ENCODE data around the gene NPAS4. TPM values are rescaled to one million over a fixed set of nuclear protein-coding genes. Genes with fewer than 3 reads are reported as not detected.
"Not testable (repeated sequence)": the region's sequence is repeated elsewhere in the genome, so short reads cannot be mapped to it uniquely, and the experiment has no call there.

Gene NPAS4
- total RNA-seq, 1 experiment from 2014 or later: not detected

DNA sequence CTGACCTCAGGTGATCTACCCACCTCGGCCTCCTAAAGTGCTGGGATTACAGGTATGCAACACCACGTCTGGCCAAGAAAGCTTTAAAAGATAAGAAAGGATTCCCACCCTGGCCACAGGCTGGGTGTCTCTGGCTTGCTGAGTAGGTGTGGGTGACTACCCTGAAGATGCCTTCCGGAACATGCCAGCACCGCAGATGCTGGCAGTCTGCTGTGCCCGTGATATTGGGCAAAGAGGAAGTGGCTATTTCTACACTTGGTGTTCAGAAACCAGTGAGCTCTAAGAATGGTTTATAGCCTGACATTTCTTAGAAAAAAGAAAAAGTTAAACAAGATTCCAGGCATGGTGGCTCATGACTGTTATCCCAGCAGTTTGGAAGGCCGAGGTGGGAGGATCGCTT, 11.8 kb downstream of the NPAS4 start:
- DNase-seq (ENCODE audit: unreplicated experiment): no peak
- intact Hi-C loops (cut with micrococcal nuclease): loop anchor here (5.0 kb wide), 1 partner anchor 245 kb away; the partner anchor contains the start of gene RBM4B
- Mint-ChIP-seq H3K4me1 (ENCODE audit: insufficient read depth, unreplicated experiment) (peaks cover under 1% of the 10 kb centered on the region), H3K27ac (ENCODE audit: low read depth, unreplicated experiment) (no peak overlapping the region), H3K36me3 (ENCODE audit: insufficient read depth, unreplicated experiment) (peaks cover 44% of the 10 kb centered on the region), H3K9me3 (ENCODE audit: unreplicated experiment) (no peaks in the 10 kb centered on the region), H3K4me3 (ENCODE audit: unreplicated experiment) (no peak overlapping the region), H3K27me3 (ENCODE audit: insufficient read depth, unreplicated experiment) (no peaks in the 10 kb centered on the region)
- POLR2A ChIA-PET: no interaction called here
- CTCF ChIA-PET: interaction anchor here (0.7 to 1.0 kb wide), 2 partner anchors 25 to 32 kb away, joined by 3 to 4 read pairs; no protein-coding TSS in a partner anchor
- TF ChIP-seq, protein P1, sequence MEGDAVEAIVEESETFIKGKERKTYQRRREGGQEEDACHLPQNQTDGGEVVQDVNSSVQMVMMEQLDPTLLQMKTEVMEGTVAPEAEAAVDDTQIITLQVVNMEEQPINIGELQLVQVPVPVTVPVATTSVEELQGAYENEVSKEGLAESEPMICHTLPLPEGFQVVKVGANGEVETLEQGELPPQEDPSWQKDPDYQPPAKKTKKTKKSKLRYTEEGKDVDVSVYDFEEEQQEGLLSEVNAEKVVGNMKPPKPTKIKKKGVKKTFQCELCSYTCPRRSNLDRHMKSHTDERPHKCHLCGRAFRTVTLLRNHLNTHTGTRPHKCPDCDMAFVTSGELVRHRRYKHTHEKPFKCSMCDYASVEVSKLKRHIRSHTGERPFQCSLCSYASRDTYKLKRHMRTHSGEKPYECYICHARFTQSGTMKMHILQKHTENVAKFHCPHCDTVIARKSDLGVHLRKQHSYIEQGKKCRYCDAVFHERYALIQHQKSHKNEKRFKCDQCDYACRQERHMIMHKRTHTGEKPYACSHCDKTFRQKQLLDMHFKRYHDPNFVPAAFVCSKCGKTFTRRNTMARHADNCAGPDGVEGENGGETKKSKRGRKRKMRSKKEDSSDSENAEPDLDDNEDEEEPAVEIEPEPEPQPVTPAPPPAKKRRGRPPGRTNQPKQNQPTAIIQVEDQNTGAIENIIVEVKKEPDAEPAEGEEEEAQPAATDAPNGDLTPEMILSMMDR (IDR thresholded peaks at IDR 0.05; ENCODE audit: unreplicated experiment): no peak
- no TSS peak for BruUV-seq (replicated peaks)

DNA sequence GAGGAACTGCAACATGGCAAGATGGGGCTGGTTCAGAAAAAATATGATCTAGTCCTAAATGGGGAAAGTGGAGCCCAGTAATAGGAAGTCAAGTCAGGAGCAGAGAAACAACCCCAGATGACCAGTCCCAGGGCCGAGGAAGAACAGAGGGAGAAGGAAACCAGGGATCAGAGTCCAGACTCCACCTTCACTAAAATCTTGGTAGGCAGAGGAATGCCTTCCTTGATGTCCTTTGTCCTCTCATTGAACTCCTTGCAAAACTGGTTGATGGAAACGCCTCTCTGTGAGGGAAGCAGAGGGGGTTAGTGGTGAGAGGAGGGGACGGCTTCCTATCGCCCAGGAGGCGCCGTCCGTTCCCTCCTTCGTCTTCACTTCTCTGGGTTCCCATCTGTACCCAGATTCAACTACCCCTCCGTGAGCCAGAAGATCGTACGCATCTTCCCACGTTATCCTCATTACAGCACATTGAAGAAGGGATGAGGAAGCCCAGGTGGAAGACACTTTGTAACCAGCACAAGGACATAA, 17.2 kb downstream of the NPAS4 start:
- peak overlapping the region; percentile 84 for H3K4me3 Mint-ChIP-seq (ENCODE audit: unreplicated experiment)
- POLR2A ChIA-PET: interaction anchor here (0.8 to 2.1 kb wide), 14 partner anchors 14 to 240 kb away, joined by 3 to 25 read pairs (median 5); partner anchors contain the start of genes DPP3, PELI3, RBM14 and RBM4
- H3K9me3 Mint-ChIP-seq (ENCODE audit: unreplicated experiment): no peaks in the 10 kb centered on the region
- H3K27me3 Mint-ChIP-seq (ENCODE audit: insufficient read depth, unreplicated experiment): no peaks in the 10 kb centered on the region
- TF ChIP-seq, protein P1 (IDR thresholded peaks at IDR 0.05; ENCODE audit: unreplicated experiment): no peak
- intact Hi-C loops (cut with micrococcal nuclease): loop anchor here (2.0 kb wide), 1 partner anchor 125 kb away; no protein-coding TSS in a partner anchor
- DNase-seq (ENCODE audit: unreplicated experiment): no peak
- peaks cover 10% of the 10 kb centered on the region for H3K4me1 Mint-ChIP-seq (ENCODE audit: insufficient read depth, unreplicated experiment)
- no TSS peak for BruUV-seq (replicated peaks)
- CTCF ChIA-PET: interaction anchor here (0.6 to 1.7 kb wide), 9 partner anchors 10 to 568 kb away, joined by 3 to 12 read pairs (median 5); partner anchors contain the start of gene RBM4B
- peak overlapping the region; percentile 97 for H3K27ac Mint-ChIP-seq (ENCODE audit: low read depth, unreplicated experiment)
- peaks cover 34% of the 10 kb centered on the region for H3K36me3 Mint-ChIP-seq (ENCODE audit: insufficient read depth, unreplicated experiment)

DNA sequence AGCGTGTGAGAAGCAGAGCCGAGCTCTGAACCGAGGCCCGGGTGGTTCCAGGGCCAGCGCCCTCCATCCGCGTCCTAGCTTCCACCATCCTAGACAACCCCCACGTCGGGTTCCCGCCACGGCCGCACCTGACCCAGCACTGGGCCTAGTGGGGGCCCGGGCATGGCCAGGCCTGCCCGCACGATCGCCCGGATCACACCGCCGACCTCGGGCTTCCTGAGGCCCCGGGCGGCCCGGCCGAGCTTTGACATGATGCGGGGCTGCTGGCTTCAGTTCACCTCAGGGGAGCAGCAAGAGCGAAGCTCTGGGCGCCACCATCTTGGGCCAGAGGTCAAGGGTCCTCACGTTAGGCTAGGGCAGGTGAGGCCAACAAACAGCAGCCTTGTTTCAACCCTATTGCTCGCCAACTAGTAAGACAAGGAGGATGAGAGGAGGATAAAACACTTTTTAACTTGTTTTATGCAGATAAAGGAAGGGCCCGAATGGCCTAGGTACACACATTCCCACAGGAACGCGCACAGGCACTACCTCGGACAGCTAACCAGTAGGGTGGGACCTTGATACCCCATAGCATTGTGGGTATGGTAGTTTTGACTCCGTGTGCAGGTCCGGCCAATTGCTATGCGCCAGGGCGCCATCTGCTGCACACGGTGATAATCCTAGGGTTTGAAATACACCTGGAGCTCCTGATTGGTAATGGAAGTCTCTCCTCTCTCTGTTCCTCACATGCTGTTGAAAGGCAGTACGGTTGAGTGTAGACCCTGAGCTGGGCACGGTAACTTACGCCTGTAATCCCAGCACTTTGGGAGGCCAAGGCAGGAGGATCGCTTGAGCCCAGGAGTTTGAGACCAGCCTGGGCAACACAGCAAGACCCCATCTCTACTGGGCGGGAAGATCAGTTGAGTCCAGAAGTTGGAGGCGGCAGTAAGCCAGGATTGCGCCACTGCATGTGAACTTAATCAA, 17.9 kb downstream of the NPAS4 start, which contains the start of gene MRPL11:
Gene MRPL11, minus strand, starts transcription at position 345 of the 963 bp plus-strand sequence. Its CDS starts 94 bp downstream, at position 251.
- Mint-ChIP-seq H3K27ac (ENCODE audit: low read depth, unreplicated experiment) (peak within 1 kb of the TSS; percentile 97), H3K9me3 (ENCODE audit: unreplicated experiment) (no peaks in the 10 kb centered on the region), H3K36me3 (ENCODE audit: insufficient read depth, unreplicated experiment) (peaks cover 27% of the 10 kb centered on the region), H3K4me1 (ENCODE audit: insufficient read depth, unreplicated experiment) (peaks cover 18% of the 10 kb centered on the region), H3K27me3 (ENCODE audit: insufficient read depth, unreplicated experiment) (no peaks in the 10 kb centered on the region), H3K4me3 (ENCODE audit: unreplicated experiment) (peak within 1 kb of the TSS; percentile 84)
- intact Hi-C loops (cut with micrococcal nuclease): loop anchor here (1.0 to 2.0 kb wide), 2 partner anchors 42 to 126 kb away; partner anchors contain the start of gene DPP3
- BruUV-seq (replicated peaks): no TSS peak
- TF ChIP-seq, protein P1 (IDR thresholded peaks at IDR 0.05; ENCODE audit: unreplicated experiment): peak; percentile 62
- peak; percentile 95 for DNase-seq (ENCODE audit: unreplicated experiment)
- POLR2A ChIA-PET: interaction anchor here (0.5 to 2.1 kb wide), 20 partner anchors 15 to 850 kb away, joined by 3 to 25 read pairs (median 4); partner anchors contain the start of genes BBS1, DPP3, PELI3 and RBM14
- CTCF ChIA-PET: interaction anchor here (0.5 to 1.9 kb wide), 23 partner anchors 9 to 1917 kb away, joined by 3 to 12 read pairs (median 5); partner anchors contain the start of genes NPAS4, PELI3 and RBM4B

DNA sequence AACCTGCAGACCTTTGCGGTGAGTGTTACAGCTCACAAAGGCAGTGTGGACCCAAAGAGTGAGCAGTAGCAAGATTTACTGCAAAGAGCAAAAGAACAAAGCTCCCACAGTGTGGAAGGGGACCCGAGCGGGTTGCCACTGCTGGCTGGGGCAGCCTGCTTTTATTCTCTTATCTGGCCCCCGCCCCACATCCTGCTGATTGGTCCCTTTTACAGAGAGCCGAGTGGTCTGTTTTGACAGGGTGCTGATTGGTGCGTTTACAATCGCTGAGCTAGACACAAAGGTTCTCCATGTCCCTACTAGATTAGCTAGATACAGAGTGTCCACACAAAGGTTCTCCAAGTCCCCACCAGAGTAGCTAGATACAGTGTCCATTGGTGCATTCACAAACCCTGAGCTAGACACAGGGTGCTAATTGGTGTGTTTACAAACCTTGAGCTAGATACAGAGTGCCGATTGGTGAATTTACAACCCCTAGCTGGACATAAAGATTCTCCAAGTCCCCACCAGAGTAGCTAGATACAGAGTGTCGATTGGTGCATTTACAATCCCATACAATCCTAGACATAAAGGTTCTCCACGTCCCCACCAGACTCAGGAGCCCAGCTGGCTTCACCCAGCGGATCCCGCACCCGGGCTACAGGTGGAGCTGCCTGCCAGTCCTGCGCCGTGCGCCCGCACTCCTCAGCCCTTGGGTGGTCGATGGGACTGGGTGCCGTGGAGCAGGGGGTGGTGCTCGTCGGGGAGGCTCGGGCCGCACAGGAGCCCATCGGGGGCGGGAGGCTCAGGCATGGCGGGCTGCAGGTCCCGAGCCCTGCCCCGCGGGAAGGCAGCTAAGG, 19.5 kb downstream of the NPAS4 start:
- H3K4me3 Mint-ChIP-seq (ENCODE audit: unreplicated experiment); BruUV-seq (replicated peaks); intact Hi-C loops (cut with micrococcal nuclease); H3K27me3 Mint-ChIP-seq (ENCODE audit: insufficient read depth, unreplicated experiment); H3K27ac Mint-ChIP-seq (ENCODE audit: low read depth, unreplicated experiment); DNase-seq (ENCODE audit: unreplicated experiment); H3K9me3 Mint-ChIP-seq (ENCODE audit: unreplicated experiment): not testable (repeated sequence)
- Mint-ChIP-seq H3K36me3 (ENCODE audit: insufficient read depth, unreplicated experiment) (peaks cover 18% of the 10 kb centered on the region), H3K4me1 (ENCODE audit: insufficient read depth, unreplicated experiment) (peaks cover 22% of the 10 kb centered on the region)
- CTCF ChIA-PET: interaction anchor here (0.6 to 2.1 kb wide), 9 partner anchors 11 to 52 kb away, joined by 3 to 11 read pairs (median 5); partner anchors contain the start of gene NPAS4
- POLR2A ChIA-PET: interaction anchor here (1.0 to 1.4 kb wide), 2 partner anchors 40 to 238 kb away, joined by 3 read pairs; partner anchors contain the start of gene DPP3

DNA sequence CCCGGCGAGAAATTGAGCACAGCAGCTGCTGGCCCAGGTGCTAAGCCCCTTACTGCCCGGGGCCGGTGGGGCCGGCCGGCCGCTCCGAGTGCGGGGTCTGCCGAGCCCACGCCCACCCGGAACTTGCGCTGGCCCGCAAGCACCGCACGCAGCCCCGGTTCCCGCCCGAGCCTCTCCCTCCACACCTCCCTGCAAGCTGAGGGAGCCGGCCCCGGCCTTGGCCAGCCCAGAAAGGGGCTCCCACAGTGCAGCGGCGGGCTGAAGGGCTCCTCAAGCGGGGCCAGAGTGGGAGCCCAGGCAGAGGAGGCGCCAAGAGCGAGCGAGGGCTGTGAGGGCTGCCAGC, 20.1 kb downstream of the NPAS4 start:
- H3K27me3 Mint-ChIP-seq (ENCODE audit: insufficient read depth, unreplicated experiment); H3K4me3 Mint-ChIP-seq (ENCODE audit: unreplicated experiment); intact Hi-C loops (cut with micrococcal nuclease); H3K9me3 Mint-ChIP-seq (ENCODE audit: unreplicated experiment); BruUV-seq (replicated peaks); DNase-seq (ENCODE audit: unreplicated experiment); H3K27ac Mint-ChIP-seq (ENCODE audit: low read depth, unreplicated experiment): not testable (repeated sequence)
- ChIA-PET CTCF (interaction anchor here (0.6 to 2.1 kb wide), 4 partner anchors 32 to 52 kb away, joined by 3 to 6 read pairs (median 4); no protein-coding TSS in a partner anchor), POLR2A (interaction anchor here (1.4 kb wide), 1 partner anchor 238 kb away, joined by 3 read pairs; no protein-coding TSS in a partner anchor)
- Mint-ChIP-seq H3K36me3 (ENCODE audit: insufficient read depth, unreplicated experiment) (peaks cover 12% of the 10 kb centered on the region), H3K4me1 (ENCODE audit: insufficient read depth, unreplicated experiment) (peaks cover 22% of the 10 kb centered on the region)

All from MCF 10A (cell line).